Stimulated activated CD8-positive, alpha-beta memory T cell treated with anti-CD3 and anti-CD28 coated beads, Interleukin-15, amount 100 ng/mL, for 24 hours (primary cell): ENCODE measurements around the gene ARRDC4.

ENCODE experiments used
- DNase-seq: peaks from one replicate; pipeline ENCODE4 v3.0.0-alpha.2; 2020; ENCODE audit warnings: low read depth

The ARRDC4 gene

DNA sequence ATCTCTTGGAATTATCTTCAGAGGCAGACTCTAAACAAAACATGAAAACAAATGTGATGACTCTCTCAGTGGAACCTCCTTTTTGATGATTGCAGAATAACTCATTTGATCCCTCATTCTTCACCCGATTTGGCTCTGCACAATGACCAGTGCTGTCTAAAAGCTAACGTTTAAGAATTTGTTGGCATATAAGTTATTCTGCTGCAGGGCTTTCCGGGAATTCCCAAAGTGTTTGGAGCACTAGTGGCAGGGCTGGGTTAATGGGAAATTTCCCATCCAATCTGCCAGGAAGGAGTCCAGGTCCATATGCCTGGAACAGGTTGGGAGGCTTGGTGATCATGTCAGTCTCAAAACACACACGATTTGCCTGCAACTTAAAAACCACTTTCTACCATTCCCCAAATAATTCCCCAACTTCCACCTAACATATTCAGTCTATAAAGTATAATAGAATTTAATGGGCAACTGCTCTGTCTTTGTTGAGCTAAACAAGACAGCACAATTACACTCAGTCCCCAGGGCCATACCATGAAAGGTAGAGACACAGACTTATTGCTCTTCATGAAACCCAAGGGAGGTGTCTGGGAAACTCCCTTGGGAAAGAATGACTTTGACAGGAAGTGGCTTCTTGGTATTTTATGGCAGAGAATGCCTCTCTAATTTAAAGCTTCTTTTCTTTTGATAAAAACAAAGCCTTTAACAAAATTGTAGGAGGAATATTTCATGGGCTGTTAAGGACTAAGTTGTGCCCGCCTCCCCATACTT, 38.0 kb downstream of the ARRDC4 start:
- DNase-seq, result no peak

DNA sequence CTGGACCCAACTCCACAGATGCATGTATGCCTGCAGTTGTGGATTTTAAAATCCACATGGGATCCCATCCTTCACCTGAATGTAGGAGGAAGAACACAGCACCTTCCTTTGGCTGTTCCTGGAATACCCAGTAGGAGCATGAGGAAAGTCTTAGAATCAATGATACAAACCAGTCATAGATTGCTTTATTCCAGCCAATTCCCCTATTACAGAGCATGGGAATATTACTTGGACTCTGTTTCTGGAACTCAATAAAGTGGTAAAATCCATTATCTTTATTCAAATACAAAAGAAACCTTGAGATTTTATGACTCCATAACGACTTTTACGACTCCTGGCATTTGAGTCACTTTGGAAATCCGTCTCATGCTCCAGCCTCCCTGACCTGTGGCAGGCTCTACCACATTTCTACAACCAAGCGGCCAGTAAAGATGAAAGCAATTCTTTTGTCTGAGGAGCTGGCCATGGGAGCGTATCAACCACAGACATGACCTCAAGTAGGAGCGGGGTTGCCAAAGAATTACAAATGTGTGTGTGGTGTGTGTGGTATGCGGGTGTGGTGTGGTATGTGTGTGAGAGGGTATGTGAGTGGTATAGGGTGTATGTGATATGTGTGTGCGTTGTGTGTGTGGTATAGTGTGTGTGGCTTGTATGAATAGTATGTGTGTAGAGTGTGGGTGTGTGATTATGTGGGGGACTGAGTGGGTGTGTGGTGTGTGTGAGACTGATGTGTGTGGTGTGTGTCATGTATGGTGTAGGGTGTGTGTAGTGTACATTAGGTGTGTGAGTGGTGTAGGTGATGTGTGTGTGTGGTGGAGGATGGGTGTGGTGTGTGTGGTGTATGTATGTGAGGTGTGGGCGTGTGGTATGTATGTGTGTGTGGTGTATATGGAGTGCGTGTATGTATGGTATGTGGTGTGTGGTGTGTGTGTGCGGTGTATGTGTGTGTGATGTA, 40.0 kb downstream of the ARRDC4 start:
- DNase-seq, result no peak

DNA sequence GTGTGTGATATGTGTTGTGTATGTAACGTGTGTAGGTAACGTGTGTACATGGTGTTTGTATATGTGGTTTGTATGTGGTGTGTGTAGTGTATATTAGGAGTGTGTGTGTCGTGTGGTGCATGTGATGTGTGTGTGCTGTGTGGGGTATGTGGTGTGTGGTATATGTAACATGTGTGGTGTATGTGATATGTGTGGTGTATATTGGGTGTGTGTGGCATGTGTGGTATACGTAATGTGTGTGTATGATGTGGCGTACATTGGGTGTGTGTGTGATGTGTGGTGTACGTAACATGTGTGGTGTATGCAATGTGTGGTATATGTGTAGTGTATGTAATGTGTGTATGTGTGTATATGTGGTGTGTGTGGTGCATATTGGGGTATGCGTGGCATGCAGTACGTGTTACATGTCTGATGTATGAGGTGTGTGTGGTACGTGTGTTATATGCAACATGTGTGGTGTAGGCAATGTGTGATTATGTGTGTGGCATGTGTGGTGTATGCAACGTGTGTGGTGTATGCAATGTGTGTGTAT, 41.2 kb downstream of the ARRDC4 start:
- DNase-seq, result no peak

DNA sequence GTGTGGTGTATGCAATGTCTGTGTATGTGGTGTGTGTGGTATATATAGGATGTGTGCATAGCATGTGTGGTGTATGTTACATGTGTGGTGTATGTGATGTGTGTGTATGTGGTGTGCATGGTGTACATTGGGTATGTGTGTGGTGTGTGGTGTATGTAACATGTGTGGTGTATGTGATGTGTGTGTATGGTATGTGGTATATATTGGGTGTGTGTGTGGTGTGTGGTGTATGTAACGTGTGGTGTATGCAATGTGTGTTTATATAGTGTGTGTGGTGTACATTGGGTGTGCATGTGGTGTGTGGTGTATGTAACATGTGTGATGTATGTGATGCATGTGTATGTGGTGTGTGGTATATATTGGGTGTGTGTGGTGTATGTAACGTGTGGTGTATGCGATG, 41.9 kb downstream of the ARRDC4 start:
- DNase-seq, result no peak

- DNase-seq, result no peak
These were observed 42.4 kb downstream of the ARRDC4 start for GRCh38 chr15:98002866-98003265.

GRCh38 chr15:98003518-98003917, 43.0 kb downstream of the ARRDC4 start:
- DNase-seq, result no peak

GRCh38 chr15:98003996-98004395, 43.5 kb downstream of the ARRDC4 start:
- DNase-seq, result no peak

DNA sequence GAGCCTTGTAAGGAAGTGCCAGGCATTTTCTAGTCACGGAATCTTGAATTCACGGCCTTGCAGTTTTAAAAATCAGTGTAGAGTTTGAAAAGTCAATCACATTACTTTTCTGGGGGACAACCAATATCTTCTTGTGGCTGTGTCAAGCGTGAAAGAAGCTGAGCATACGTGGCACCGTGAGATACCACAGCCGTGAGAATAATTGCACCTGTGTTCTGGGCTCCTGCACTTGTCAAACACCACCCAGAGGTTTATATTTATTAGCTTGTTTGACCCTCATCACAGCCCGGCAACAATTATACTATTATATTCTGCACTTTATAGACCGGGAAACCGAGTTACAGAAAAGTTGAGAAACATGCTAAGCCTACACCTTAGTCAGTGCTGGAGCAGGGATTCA, 45.2 kb downstream of the ARRDC4 start:
- no peak for DNase-seq

DNA sequence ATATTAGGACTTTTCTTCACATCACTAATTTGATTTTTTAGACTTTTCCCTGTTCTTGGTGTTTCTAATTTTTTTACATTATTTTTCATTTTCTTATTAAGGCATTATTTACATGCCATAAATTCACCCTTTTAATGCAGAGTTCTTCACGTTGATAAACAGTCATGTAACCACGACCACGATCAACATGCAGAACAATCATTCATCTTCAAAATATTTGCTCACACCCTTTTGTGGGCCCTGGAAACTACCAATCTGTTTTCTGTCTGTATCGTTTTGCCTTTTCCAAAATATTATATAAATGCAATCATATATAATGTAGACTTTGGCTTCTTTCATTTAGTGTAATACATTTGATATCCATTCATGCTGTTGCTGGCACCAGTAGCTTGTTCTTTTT, 48.7 kb downstream of the ARRDC4 start:
- DNase-seq, result no peak

DNA sequence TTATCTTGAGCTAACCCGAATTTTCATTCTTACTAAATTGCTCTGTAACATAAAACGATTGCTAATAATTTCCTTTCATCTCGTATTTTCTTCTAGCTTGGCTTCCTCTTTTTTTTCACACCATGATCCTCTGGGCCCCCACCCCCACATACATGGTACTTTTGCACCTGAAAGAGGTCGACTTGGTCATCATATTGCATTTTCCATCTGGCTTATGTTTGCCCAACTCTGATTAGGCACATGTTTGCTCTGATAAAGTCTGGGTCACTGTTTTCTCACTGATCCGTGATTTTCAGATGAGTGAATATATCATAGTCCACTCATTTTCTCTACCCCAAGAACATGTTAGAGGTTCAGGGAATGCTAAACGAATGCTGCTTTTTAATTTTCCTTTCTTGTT, 49.5 kb downstream of the ARRDC4 start:
- no peak for DNase-seq

DNA sequence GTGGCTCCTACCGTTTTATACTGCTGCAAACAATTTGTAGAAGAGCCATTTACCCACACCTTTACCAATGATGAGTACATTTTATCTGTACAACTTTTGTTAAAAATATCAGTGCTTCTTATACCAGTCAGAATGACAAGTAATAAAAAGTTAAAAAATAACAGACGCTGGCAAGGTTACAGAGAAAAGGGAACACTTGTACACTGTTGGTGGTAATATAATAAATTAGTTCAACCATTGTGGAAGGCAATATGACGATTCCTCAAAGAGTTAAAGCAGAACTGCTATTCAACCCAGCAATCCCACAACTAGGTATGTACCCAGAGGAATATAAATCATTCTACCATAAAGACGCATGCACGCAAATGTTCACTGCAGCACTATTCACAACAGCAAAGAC, 51.9 kb downstream of the ARRDC4 start:
- DNase-seq, result no peak

- no peak for DNase-seq
These were observed 53.1 kb downstream of the ARRDC4 start for GRCh38 chr15:98013631-98014030.

DNA sequence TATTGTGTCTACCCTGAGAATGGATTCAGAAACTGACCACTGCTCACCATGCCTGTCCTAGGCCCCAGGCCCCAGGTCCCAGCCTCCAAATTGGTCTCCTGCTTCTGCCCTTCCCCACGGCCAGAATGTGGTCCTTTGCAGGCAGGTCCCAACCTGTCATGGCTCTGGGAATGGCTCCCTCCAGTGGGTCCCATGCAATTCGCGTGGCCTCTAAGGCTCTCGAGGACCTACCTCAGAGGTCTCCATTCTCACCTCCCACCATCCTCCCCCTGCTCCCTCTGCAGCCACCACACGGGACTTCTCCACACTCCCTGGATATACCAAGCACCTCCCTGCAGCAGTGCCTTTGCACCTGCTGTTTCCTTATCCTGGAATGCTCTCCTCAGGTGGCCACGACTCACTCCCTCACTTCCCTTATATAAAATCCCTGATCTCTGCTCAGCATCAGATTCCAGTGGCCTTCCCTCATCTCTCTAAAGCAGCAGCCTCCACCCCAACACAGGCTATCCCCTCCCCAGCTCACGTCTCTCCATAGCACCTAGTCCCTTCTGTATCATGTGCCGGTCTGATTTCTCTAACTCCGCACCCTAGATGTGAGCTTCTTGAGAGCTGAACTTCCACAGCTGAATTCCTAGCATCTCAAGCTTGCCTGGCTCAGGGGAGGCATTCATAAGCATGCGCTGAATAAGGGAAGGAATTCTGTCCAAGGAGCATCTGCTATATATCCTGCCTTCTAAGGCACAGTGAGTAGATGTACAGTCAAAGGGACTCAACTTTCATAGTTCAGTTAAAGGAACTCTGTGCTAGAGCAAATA, 56.9 kb downstream of the ARRDC4 start:
- DNase-seq, result no peak

- no peak for DNase-seq
These were observed 58.4 kb downstream of the ARRDC4 start for GRCh38 chr15:98018761-98019351.
